HL-60 (cell line): ENCODE results near the gene DSCAML1.

Experiments used
- DNase-seq, 2 experiments: peaks; one replicate each; pipeline ENCODE4 v3.0.0-alpha.2; 2010 to 2020; ENCODE audit warnings: low read depth in 1 of 2, low spot score in 1 of 2
- H3K27ac ChIP-seq: fragments of 250-450 bp; sonication (Bioruptor Pico); replicated peaks from 2 replicates; pipeline ENCODE4 v1.5.1; 2020; ENCODE audit warnings: mild to moderate bottlenecking, moderate library complexity
- H3K27me3 ChIP-seq: fragments of 250-450 bp; sonication (Bioruptor Pico); 2 replicates; pipeline ENCODE4 v1.5.1; 2021; ENCODE audit warnings: mild to moderate bottlenecking, moderate library complexity; ENCODE audit not compliant: insufficient read depth, poor library complexity, severe bottlenecking
- H3K4me3 ChIP-seq: replicated peaks from 2 replicates; pipeline ENCODE4 v1.5.1; 2011; ENCODE audit warnings: mild to moderate bottlenecking, control low read depth, low read length; ENCODE audit not compliant: insufficient read depth
- GABPA ChIP-seq: IDR thresholded peaks from 2 replicates; pipeline ENCODE4 v1.6.1; 2012; ENCODE audit warnings: low read depth
- POLR2AphosphoS5 ChIP-seq: IDR thresholded peaks from 2 replicates; pipeline ENCODE4 v1.6.1; 2012; ENCODE audit warnings: low read depth
- SPI1 ChIP-seq: IDR thresholded peaks from 2 replicates; pipeline ENCODE4 v1.6.1; 2012; ENCODE audit warnings: low read depth, mild to moderate bottlenecking, borderline replicate concordance
- long read RNA-seq: library from polyadenylated mRNA; unstranded; transcript quantifications from one replicate; pipeline ENCODE4 v2.0.0, GENCODE V29; 2020
- TF ChIP-seq, protein P1 (sequence below): IDR thresholded peaks from 2 replicates; pipeline ENCODE4 v1.6.1; 2012; ENCODE audit warnings: low read depth; ENCODE audit not compliant: insufficient replicate concordance
- TF ChIP-seq, protein P2 (sequence below): IDR thresholded peaks from one replicate; pipeline ENCODE4 v1.5.1; 2011; ENCODE audit warnings: low read length, control low read depth, inconsistent platforms; ENCODE audit not compliant: insufficient read depth

Gene DSCAML1, protein sequence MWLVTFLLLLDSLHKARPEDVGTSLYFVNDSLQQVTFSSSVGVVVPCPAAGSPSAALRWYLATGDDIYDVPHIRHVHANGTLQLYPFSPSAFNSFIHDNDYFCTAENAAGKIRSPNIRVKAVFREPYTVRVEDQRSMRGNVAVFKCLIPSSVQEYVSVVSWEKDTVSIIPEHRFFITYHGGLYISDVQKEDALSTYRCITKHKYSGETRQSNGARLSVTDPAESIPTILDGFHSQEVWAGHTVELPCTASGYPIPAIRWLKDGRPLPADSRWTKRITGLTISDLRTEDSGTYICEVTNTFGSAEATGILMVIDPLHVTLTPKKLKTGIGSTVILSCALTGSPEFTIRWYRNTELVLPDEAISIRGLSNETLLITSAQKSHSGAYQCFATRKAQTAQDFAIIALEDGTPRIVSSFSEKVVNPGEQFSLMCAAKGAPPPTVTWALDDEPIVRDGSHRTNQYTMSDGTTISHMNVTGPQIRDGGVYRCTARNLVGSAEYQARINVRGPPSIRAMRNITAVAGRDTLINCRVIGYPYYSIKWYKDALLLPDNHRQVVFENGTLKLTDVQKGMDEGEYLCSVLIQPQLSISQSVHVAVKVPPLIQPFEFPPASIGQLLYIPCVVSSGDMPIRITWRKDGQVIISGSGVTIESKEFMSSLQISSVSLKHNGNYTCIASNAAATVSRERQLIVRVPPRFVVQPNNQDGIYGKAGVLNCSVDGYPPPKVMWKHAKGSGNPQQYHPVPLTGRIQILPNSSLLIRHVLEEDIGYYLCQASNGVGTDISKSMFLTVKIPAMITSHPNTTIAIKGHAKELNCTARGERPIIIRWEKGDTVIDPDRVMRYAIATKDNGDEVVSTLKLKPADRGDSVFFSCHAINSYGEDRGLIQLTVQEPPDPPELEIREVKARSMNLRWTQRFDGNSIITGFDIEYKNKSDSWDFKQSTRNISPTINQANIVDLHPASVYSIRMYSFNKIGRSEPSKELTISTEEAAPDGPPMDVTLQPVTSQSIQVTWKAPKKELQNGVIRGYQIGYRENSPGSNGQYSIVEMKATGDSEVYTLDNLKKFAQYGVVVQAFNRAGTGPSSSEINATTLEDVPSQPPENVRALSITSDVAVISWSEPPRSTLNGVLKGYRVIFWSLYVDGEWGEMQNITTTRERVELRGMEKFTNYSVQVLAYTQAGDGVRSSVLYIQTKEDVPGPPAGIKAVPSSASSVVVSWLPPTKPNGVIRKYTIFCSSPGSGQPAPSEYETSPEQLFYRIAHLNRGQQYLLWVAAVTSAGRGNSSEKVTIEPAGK (N-terminal part only)
- long read RNA-seq = 0 reads

DNA sequence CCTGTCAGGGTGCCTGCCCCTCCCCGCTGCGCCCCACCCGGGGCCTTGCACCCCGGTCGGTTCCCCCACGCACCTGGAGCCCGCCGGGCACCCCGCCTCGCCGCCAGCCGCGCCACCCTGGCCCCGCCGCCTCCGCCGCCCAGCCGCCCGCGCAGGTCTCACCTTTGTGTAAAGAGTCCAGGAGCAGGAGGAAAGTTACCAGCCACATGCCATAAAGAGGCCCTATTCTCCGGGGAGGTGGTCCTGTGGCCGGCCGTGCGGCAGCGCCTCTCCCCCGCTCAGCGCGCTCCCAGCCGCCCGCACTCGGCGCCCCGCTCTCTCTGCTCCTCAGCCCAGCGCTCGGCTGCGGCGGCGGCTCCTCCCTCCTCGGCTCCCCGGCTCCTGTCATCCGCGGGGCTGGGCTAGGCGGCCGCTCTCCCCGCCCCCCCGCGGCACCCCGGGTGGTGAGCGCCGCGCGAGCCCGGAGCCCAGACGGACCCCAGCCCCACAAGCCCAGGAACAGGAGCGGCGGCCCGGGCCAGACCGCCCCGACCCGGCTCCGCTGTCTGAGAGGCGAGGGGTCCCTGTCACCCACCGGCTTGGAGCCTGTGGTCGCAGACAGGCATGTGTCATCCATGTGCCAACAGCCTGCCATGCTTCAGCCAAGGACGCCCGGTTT, at the start of gene DSCAML1:
TSS of gene DSCAML1 (minus strand) at position 345 of the 658 bp plus-strand sequence. CDS start at position 208, 137 bp downstream.
- TF ChIP-seq, protein P1, sequence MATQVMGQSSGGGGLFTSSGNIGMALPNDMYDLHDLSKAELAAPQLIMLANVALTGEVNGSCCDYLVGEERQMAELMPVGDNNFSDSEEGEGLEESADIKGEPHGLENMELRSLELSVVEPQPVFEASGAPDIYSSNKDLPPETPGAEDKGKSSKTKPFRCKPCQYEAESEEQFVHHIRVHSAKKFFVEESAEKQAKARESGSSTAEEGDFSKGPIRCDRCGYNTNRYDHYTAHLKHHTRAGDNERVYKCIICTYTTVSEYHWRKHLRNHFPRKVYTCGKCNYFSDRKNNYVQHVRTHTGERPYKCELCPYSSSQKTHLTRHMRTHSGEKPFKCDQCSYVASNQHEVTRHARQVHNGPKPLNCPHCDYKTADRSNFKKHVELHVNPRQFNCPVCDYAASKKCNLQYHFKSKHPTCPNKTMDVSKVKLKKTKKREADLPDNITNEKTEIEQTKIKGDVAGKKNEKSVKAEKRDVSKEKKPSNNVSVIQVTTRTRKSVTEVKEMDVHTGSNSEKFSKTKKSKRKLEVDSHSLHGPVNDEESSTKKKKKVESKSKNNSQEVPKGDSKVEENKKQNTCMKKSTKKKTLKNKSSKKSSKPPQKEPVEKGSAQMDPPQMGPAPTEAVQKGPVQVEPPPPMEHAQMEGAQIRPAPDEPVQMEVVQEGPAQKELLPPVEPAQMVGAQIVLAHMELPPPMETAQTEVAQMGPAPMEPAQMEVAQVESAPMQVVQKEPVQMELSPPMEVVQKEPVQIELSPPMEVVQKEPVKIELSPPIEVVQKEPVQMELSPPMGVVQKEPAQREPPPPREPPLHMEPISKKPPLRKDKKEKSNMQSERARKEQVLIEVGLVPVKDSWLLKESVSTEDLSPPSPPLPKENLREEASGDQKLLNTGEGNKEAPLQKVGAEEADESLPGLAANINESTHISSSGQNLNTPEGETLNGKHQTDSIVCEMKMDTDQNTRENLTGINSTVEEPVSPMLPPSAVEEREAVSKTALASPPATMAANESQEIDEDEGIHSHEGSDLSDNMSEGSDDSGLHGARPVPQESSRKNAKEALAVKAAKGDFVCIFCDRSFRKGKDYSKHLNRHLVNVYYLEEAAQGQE = no peak
- TF ChIP-seq POLR2AphosphoS5 (no peak), GABPA (no peak), SPI1 (no peak)
- TF ChIP-seq, protein P2, sequence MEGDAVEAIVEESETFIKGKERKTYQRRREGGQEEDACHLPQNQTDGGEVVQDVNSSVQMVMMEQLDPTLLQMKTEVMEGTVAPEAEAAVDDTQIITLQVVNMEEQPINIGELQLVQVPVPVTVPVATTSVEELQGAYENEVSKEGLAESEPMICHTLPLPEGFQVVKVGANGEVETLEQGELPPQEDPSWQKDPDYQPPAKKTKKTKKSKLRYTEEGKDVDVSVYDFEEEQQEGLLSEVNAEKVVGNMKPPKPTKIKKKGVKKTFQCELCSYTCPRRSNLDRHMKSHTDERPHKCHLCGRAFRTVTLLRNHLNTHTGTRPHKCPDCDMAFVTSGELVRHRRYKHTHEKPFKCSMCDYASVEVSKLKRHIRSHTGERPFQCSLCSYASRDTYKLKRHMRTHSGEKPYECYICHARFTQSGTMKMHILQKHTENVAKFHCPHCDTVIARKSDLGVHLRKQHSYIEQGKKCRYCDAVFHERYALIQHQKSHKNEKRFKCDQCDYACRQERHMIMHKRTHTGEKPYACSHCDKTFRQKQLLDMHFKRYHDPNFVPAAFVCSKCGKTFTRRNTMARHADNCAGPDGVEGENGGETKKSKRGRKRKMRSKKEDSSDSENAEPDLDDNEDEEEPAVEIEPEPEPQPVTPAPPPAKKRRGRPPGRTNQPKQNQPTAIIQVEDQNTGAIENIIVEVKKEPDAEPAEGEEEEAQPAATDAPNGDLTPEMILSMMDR = no peak
- Histone ChIP-seq H3K27me3 (peaks cover 29% of the 10 kb centered on the region), H3K4me3 (no peak within 1 kb of the TSS), H3K27ac (no peak within 1 kb of the TSS)
- DNase-seq = no peak

DNA sequence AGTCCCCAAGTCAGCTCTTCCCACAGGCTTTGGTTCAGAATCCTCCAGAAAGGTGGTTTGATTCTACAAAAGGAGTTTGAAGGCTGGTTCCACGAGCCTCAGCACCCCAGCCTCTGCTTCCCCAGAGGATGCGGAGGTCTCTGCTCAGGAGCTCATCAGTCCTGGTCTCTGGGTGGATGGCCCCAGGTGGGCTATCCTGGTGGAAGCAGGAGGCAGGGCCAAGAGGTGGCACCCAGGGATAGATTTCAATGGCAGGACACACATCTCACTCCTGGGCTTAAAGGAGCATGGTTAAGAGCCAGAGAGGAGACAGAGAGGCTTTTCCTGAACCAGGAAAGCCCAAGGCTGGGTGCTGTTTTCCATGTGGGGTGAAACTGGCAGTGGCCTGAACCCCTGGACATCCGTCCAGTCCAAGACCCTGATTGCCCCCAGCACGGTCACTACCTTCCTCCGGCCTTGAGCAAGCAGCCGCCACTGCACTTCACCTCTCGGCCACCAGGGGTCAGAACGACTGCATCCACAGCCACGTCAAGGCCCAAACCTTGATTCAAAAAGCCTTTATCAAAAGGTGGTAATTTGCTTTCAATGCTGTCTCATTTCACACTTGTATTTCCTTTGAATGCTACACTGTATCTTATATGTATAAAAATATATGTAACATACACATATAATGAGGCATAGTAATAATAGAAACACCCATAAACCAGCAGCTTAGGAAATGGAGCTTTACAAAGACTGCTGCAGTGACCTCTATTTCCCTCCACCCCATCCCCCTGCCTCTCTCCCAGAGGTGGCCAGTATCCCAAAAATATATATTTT, 46.9 kb upstream of the DSCAML1 start:
- TF ChIP-seq SPI1 = no peak
- no peak for TF ChIP-seq GABPA
- TF ChIP-seq, protein P2 = peak; percentile 96
- no peaks in the 10 kb centered on the region for H3K27me3 ChIP-seq

DNA sequence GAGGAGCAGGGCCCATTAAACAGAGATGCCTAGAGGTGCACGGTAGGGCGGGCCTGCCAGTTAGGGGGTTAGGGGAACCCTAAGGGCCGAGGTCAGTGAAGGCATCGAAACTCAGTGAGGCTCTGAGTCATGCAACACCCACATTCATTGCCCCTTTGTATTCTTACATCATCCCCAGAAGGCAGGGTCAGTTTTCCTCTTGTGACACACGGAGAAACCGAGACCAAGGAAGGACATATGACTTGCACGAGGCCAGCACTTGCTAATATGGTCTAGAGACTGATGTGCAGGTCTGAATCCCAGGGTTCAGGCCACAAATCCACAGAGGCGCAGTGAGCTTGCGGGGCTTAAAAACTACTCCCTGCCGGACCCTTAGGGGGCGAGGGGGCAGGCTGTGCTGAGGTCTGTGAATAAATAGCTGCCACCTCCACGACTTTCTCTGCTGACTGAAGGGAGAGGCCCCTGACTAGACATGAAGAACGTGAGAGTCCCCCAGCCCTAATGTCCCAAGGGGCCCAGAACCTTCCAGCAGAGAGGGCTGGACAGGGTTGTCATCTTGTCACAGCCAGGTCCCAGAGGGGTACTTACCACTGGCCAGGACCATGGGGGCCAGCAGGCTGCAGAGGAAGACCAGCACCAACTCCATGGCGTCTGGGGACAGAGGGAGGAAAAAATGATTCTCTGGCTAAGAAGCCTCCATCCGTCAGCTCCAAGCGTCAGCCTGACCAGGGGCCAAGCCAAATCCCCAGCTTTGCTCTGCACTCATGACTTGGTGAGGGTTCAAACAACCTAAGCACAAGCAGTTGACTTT, 45.3 kb upstream of the DSCAML1 start:
- DNase-seq = peak; percentile 58 to 80
- Histone ChIP-seq H3K27me3 (no peaks in the 10 kb centered on the region), H3K27ac (peak overlapping the region; percentile 30), H3K4me3 (no peak overlapping the region)
- TF ChIP-seq, protein P2 = no peak
- TF ChIP-seq POLR2AphosphoS5 (no peak), SPI1 (no peak), GABPA (no peak)
- TF ChIP-seq, protein P1 = no peak

More for the DNA sequence above, 46.9 kb upstream of the DSCAML1 start:
- peak in 1 of 2 experiments; percentile 66 for DNase-seq
- Histone ChIP-seq H3K27ac (no peak overlapping the region), H3K4me3 (no peak overlapping the region)
